GM19324 (cell line): ENCODE data around the gene ADGRL1.

Source experiments
- ATAC-seq: cut with Tn5 transposase; IDR thresholded peaks from one replicate; pipeline ENCODE4 v1.9.1; 2021; ENCODE audit warnings: mild to moderate bottlenecking, moderate library complexity; ENCODE audit not compliant: unreplicated experiment, low FRiP score

The ADGRL1 gene

DNA sequence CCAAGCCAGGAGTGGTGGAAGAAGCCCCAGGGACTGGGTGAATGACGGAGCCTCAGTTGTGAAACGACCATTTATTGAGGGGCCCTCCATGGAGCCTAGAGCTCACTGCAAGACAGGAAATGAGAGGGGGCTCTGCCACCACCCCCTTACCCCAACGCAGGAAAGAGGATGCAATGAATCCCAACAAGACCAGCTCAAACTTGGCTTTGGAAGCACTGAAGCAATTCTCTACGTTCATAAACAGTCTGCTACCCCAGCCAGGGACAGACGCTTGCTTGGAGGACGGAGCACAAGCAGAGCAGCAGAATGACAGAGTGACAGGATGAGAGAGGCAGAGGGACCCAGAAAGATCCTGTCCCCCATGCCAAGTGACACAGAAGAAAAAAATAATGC, 89.4 kb downstream of the ADGRL1 start:
- no peak for ATAC-seq

DNA sequence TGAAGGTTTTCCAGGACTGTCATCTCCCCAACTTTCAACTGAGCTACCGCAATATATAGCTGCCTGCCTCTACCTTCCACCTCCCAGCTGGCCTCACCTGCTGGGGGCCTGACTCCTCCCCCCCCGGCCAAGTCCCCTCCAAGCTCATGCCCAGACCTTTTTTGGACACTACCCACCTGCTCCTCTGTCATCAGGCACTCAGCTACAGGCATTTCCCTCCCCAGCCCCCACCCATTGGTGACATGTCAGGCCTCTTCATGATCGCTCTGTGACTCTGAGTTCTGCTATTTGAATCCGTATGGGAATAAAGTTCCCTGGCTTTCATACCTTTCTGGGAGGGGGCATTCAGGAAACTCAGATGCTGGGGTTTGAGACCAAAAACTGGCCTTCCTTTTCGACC, 90.2 kb downstream of the ADGRL1 start:
- ATAC-seq: no peak

DNA sequence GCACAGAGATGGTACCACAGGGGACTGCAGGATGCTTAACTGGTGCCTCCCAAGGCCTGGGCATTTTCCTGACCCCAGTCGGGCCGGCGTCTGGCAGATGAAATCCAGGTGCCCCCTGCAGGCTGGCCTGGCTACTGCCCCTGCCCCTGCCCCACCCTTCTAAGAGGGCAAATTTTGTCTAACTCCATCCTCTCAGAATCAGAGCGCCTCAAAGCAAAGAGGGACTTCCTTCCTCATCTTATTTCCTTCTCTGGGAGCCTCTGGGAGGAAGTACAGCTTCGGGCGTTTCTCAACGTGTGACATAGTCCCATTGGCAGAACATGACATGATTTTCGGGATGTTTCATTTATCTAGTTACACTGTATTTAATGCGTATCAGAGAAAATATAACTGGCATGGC, 91.1 kb downstream of the ADGRL1 start:
- no peak for ATAC-seq

DNA sequence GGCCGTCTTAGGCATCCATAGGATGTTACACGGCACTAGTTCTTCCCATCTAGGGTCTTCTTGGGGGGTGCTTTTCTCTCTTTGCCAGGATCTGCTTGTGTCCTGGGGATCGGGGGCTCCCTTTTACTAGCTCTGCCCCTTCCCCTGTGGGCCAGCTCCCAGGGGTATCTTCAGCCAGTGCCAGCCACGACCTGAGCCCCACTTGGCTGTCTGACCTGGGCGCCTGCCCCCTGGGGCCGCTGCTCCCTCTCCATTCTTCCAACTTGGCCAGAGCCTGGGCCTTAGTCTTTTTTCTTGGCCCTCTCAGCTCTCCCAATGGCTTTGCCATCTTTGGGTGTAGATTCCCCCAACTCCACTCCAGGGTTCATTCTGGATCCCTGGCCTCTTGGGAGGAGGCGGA, 91.5 kb downstream of the ADGRL1 start:
- ATAC-seq: no peak

DNA sequence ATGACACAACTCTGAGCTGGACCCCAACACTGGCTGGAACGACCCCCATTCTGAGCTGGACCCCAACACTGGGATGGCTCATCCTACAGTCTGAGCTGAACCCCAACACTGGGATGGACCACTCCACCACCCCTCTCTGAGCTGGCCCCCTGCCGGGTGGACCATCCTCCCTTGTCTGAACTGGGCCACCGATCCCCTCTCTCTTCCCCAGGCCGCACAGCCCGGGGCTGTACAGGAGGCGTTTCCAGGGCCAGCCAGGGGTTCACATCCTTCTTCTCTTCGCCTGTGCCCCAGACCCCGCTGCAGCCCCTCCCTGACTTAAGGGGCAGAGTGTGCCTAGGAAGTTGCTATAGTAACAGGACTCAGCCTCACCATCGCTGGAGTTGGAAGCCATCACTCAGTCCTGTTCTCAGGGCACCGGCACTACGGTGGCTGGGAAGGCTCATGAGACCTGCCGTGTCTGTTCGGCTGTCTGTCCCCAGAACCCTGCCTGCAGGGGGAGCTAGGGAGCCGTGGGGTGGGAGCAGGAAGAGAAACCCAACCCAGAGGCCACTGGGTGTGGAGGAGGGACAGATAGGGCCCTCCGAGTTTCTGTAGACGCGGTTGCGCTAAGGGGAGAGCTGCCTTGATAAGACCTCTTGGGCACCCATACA, 92.1 kb downstream of the ADGRL1 start:
- no peak for ATAC-seq

DNA sequence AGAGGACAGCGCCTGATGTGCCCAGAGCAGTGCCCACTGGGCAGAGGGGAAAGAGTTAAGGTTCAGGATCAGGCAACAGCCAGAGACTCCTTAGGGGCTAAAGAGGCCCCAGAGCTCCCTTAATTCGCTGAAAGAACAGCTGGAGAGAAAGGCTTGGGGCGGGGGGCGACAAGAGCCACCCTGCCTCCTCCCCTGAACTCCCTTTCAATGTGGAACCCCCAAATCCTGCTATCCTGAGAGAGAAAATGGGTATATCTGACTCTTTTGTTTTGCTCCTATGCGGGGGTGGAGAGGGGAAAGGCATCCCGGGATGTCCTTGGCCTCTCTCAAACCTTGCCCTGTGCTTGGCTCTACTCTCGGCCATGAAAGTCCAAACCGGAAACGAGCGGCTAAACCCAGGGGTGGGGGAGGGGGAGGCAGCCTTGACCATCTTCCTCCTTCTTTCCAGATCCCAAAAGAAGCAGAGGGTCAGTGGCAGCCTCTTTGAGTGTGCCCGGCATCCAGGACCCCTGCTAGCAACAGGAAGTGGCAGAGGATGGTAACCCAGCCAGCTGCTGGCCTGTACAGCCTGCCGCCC, 93.1 kb downstream of the ADGRL1 start:
- ATAC-seq: no peak

DNA sequence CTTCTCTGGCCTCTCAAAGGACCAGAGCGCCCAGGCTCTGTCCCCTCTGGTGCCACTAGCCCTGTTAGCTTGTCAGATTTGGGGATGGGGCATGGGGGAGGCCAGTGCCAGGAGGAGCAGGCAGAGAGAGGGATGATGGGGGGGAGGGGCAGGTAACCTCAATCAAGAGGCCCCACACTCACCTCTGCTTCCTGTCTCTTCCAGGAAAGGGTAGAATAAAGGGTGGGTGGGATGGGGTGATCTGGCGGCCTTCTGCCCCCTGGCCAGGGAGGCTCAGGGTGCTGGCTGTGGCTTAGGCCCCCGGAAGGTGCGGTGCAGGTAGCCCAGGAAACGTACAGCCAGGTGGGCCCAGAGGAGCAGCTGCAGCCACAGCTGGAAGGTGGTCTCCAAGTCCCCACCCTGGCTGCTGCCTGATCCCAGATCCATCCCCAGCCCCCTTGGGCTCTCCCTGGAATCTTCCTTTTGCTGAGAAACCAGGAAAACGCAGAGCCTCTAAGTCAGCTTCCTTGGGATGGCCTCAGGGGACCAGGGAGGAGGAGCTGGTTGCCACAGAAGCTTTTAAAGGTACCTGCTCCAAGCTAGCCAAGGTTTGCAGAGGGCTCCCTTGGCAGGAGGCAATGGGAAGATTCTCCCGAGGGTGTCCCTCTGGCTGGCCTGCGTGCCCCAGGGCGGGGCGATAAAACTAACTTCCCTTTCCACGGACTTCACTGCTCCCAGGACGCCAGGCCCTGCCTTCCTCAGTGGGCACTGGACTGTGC, 93.7 kb downstream of the ADGRL1 start:
- ATAC-seq: no peak

DNA sequence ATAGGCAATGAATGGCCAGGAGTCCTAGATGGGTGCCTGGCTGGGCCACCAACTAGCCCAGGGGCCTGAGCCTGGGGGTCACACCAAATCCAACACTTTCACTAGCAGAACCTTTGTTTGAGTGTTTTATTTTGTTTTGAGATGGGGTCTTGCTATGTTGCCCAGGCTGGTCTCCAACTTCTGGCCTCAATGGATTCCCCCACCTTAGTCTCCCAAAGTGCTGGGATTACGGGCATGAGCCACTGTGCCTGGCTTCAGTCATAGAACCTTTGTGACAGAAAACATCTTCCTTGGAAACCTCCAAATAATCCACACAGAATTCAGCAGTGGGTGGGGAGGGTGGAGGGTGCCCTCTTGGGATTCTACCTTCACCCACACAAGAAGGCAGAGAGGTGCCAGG, 94.5 kb downstream of the ADGRL1 start:
- ATAC-seq: no peak

DNA sequence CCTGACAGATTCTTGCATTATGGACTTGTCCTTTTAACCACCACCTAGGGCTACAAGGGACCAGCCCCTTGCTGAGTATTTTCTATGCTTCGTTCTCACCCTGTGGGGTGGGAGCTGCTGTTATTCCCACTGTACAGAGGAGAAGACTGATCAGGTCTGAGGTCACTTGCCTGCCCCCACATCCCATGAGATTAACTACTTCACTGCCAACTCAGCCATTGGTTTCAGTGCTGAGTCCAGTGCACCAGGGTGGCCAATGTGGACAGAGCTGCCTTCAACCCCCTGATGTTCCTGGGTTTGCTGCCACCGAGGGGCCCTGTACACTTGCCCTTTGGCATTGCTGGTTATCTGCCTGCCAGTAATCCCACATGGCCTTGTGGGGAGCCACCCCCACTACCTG, 95.3 kb downstream of the ADGRL1 start:
- ATAC-seq: no peak

DNA sequence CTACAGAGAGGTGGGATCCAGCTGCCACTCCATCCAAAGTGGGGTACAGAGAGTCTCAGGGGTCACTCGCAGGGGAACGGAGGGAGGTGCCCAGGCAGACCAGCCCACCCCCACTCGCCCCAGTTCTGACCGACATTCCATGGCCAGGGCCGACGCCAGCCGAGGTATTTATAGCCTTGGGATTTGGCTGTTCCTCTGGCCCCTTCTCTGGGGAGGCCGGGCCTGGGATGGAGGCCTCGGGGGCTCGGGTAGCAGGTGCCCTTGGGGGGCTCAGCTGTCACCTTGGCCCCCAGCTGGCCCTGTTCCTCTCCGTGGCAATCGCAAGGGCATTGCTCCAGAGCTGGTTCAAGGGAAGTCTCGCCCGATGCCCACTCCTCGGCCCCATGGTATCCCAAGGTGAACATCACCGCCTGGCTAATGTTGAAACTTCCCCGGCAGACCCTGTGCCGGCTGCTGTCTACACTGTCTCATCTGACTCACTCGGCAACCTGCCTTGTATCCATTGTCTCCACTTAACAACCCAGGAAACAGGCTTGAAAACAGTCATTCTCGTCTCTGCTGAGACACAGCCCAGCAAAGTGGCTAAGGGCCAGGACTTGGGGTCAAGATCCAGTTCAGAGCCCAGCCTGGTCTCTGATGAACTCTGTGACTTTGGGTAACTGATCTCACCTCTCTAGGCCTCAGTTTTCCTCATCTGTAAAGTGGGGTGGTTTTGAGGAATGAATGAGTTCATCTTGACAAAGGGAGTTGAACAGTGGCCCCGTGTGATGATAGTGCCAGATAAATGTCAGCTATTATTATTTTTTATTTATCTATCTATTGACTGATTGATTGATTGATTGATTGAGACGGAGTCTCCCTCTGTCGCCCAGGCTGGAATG, 98.1 kb downstream of the ADGRL1 start:
- ATAC-seq: no peak

DNA sequence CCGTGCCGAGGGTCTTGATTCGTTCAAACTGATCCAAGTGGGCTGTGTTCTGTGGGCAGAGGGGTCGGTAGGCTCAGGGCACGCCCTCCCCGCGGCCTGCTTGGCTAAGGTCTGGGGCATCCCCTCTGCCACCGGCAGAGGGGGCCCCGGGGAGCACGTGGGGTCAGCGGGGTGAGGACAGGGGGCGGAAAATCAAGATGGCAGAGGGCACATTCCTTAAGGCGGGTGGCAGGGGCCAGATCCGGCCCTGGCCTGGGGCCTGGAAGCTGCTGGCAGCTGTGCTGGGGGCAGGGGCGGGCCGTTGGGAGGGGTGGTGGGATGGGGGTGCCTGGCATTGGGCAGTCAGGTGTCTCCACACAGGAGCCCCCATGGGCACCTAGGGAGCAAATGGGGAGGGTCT, 99.1 kb downstream of the ADGRL1 start:
- no peak for ATAC-seq

DNA sequence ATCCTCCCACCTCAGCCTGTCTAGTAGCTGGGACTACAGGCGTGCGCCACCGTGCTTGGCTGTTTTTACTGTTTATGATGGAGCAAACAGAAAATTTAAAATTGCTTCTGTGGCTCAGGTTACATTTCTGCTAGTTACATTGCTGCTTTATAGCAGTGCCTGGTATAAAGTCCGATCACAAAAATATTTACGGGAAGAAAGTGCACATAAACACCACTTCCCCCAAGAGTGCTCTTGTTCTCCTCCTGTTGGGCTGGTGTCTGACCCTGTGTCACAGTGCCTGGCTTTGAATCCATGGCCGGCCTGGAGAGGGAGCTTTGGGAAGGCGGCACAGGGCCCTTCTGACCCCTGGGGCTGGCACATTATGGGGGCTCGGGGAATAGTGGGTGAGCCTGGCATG, 100.3 kb downstream of the ADGRL1 start:
- no peak for ATAC-seq

DNA sequence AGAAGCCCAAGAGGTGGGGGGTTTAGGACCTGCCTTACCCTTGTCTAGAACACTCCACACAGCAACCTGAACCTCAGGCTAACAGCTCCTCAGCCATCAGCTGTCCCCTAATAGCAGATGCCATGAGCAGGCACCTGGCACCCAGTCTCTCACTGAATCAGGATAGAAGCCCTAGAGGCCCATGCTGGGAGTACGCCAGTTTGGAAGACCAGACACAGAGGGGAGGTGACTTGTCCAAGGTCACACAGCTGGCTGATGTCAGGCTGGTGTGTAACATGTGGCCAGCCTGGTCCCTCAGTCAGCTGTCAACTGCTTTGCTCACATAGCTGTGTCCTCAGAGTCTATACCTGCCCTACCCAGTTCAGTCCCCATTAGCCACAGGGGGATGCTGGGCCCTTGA, 102.7 kb downstream of the ADGRL1 start:
- ATAC-seq: no peak

DNA sequence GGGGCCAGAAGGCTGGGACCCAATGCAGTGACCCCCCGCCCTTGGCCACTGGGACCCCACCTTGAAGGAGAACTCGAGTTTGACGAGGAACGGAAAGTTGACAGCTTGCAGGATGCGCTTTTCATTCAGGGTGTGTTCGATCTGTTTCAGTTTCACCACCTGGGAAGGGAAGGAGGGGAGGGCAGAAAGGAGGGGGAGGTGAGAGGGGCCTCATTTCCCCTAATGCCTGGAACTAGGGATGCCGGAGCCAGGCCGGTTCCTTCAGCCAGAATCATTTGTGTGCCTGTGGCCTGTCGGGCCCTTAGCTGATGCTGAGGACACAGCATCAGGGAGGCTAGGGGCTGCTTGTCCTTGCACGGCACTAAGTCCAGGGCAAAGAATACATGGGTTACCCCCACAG, 103.2 kb downstream of the ADGRL1 start:
- ATAC-seq: no peak

DNA sequence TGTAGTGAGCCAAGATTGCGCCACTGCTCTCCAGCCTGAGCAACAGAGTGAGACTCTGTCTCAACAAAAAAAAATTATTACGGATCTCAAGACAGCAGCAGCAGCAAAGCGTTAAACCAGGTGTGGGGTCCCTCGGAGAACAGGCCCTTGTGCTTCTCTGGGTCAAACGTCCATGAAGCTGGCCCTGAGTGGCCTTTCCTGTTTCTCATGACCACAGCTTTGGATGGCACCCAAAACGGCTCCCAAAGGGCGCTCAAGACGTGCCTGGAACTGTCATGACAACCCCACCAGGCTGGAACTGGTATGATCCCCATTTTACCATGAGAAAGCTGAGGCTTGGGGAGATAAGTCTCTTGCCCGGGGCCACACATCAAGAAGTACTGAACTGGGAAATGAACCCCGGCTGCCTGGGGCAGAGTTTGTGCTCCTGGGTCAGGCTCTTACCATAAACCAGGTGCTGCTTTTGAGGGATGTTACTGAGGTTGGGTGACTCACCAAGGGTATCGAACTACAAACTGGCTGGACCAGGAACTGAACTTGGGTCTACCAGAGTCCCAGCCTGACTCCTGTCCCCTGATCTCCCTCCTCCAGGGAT, 103.8 kb downstream of the ADGRL1 start:
- no peak for ATAC-seq

DNA sequence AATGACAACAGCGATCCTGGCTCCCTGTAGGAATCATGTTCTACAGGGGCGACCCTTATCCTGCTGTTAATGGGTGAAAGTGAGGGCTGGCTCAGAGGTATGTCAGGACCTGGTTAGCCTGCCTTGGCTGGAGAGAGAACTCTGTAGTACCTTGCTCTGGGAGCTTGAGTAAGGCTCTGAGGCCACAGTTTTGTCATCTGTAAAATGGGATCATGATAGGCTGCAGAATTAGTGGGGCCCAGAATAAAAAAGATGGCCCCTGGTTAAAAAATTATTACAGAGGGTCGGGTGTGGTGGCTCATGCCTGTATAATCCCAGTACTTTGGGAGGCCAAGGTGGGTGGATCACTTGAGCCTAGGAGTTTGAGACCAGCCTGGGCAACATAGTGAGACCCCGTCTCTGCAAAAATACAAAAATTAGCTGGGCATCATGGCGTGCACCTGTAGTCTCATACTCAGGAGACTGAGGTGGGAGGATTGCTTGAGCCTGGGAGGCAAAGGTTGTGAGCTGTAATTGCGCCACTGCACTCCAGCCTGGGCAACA, 104.9 kb downstream of the ADGRL1 start:
- no peak for ATAC-seq
